GM18867 (cell line): ENCODE measurements around the gene CR1.
"Not testable (repeated sequence)": the region's sequence is repeated elsewhere in the genome, so short reads cannot be mapped to it uniquely, and the experiment has no call there.

Source experiments
- ATAC-seq: cut with Tn5 transposase; IDR thresholded peaks from one replicate; pipeline ENCODE4 v1.9.1; 2021; ENCODE audit warnings: mild to moderate bottlenecking, moderate library complexity; ENCODE audit not compliant: unreplicated experiment

CR1 gene

GRCh38 chr1:207638487-207639145 is 142.7 kb downstream of the CR1 start:
- not testable (repeated sequence) for ATAC-seq

- not testable (repeated sequence) for ATAC-seq
Observed at GRCh38 chr1:207639362-207639761, 143.4 kb downstream of the CR1 start.

GRCh38 chr1:207644166-207644851 is 148.4 kb downstream of the CR1 start:
- ATAC-seq, result no peak

- ATAC-seq, result peak; percentile 76
Observed at GRCh38 chr1:207644852-207645634, 149.1 kb downstream of the CR1 start, which contains the start of gene CR1L. Gene CR1L (plus strand): TSS chr1:207645133. CDS start chr1:207645234, 101 bp downstream.

- ATAC-seq, result no peak
Observed at GRCh38 chr1:207645635-207646081, 149.7 kb downstream of the CR1 start.

- ATAC-seq, result no peak
Observed at GRCh38 chr1:207646171-207646570, 150.2 kb downstream of the CR1 start.

GRCh38 chr1:207646944-207647579 is 151.1 kb downstream of the CR1 start:
- ATAC-seq, result no peak

- ATAC-seq, result no peak
Observed at GRCh38 chr1:207647671-207648333, 151.8 kb downstream of the CR1 start.

- ATAC-seq, result no peak
Observed at GRCh38 chr1:207648334-207649209, 152.6 kb downstream of the CR1 start.

- ATAC-seq, result no peak
Observed at GRCh38 chr1:207649210-207649753, 153.3 kb downstream of the CR1 start.

GRCh38 chr1:207649865-207650580 is 154.1 kb downstream of the CR1 start:
- ATAC-seq, result no peak

GRCh38 chr1:207651583-207651982 is 155.6 kb downstream of the CR1 start:
- ATAC-seq, result no peak

GRCh38 chr1:207654320-207654719 is 158.4 kb downstream of the CR1 start:
- ATAC-seq, result no peak

GRCh38 chr1:207658408-207658807 is 162.5 kb downstream of the CR1 start:
- no peak for ATAC-seq

- ATAC-seq, result no peak
Observed at GRCh38 chr1:207658904-207659485, 163.0 kb downstream of the CR1 start.

- no peak for ATAC-seq
Observed at GRCh38 chr1:207659545-207660153, 163.7 kb downstream of the CR1 start.

- ATAC-seq, result not testable (repeated sequence)
Observed at GRCh38 chr1:207661420-207661819, 165.5 kb downstream of the CR1 start.

GRCh38 chr1:207666342-207666741 is 170.4 kb downstream of the CR1 start:
- ATAC-seq, result no peak
